ENCODE results near the gene PARP4. TPM values are rescaled to one million over a fixed set of nuclear protein-coding genes. Genes with fewer than 3 reads are reported as not detected.
"Not testable (repeated sequence)": the region's sequence is repeated elsewhere in the genome, so short reads cannot be mapped to it uniquely, and the experiment has no call there.

The PARP4 gene
- total and polyA plus RNA-seq, 2 experiments from 2014 or later, result 22.4 to 31.6 TPM

GRCh38 chr13:24500977-24501376 is 11.6 kb downstream of the PARP4 start:
- H3K27me3 ChIP-seq (replicated peaks; ENCODE audit: insufficient read depth), result no peaks in the 10 kb centered on the region
- peak; percentile 56 for DNase-seq
- in situ Hi-C loops (cut with MboI), result no loop called here
- no peaks in the 10 kb centered on the region for H4K20me1 ChIP-seq (ENCODE audit: insufficient read depth)
- 0 out of 2 replicates have a peak overlapping the region, but pooled peaks have one; percentile 19 for H2AFZ ChIP-seq
- H3K36me3 ChIP-seq (ENCODE audit: low read depth), result peaks cover 19% of the 10 kb centered on the region; the same call in 1 of the 2 replicates
- peaks cover 36% of the 10 kb centered on the region for H3K79me2 ChIP-seq (ENCODE audit: insufficient read depth)
- H3K4me2 ChIP-seq (ENCODE audit: unreplicated experiment), result peak overlapping the region; percentile 9
- peak overlapping the region; percentile 31 for H3K27ac ChIP-seq
- peaks cover 29% of the 10 kb centered on the region for H3F3A ChIP-seq (ENCODE audit: insufficient read depth)
- H3K4me3 ChIP-seq, result no peak overlapping the region
- no peaks in the 10 kb centered on the region for H3K9me2 ChIP-seq (ENCODE audit: insufficient read depth)
- H3K4me1 ChIP-seq (ENCODE audit: insufficient read depth), result peaks cover 25% of the 10 kb centered on the region
- H3K9ac ChIP-seq, result peak overlapping the region; percentile 3; the same call in 1 of the 2 replicates
- TF ChIP-seq EZH2phosphoT487 (IDR thresholded peaks at IDR 0.05; ENCODE audit: insufficient read depth, low read depth), result no peak
- no peak for TF ChIP-seq EZH2 (IDR thresholded peaks at IDR 0.05; ENCODE audit: insufficient read depth, poor library complexity, severe bottlenecking)
- H3K9me3 ChIP-seq (ENCODE audit: low read depth), result no peaks in the 10 kb centered on the region
- 16% methylated on average over 2 of the region's 2 CpGs for WGBS, 2 experiments (ENCODE audit: low coverage in 1 of 2, low lambda C conversion rate in 2 of 2, missing lambda C conversion rate in 2 of 2)

GRCh38 chr13:24497742-24498141 is 14.8 kb downstream of the PARP4 start:
- Histone ChIP-seq H3K79me2 (ENCODE audit: insufficient read depth) (peaks cover 8% of the 10 kb centered on the region), H3K4me1 (ENCODE audit: insufficient read depth) (peaks cover 17% of the 10 kb centered on the region), H4K20me1 (ENCODE audit: insufficient read depth) (no peaks in the 10 kb centered on the region), H3K36me3 (ENCODE audit: low read depth) (peaks cover 43% of the 10 kb centered on the region; the same call in 1 of the 2 replicates), H3K9me2 (ENCODE audit: insufficient read depth) (no peaks in the 10 kb centered on the region), H3K9me3 (ENCODE audit: low read depth) (no peaks in the 10 kb centered on the region), H3K4me3 (no peak overlapping the region), H2AFZ (no peak overlapping the region), H3K4me2 (ENCODE audit: unreplicated experiment) (no peak overlapping the region), H3K27ac (no peak overlapping the region), H3F3A (ENCODE audit: insufficient read depth) (peaks cover 17% of the 10 kb centered on the region; the same call in 1 of the 2 replicates), H3K9ac (no peak overlapping the region), H3K27me3 (replicated peaks; ENCODE audit: insufficient read depth) (no peaks in the 10 kb centered on the region)
- in situ Hi-C loops (cut with MboI), result no loop called here
- WGBS, 2 experiments (ENCODE audit: low coverage in 1 of 2, low lambda C conversion rate in 2 of 2, missing lambda C conversion rate in 2 of 2), result 97 to 100% methylated on average over 1 of the region's 1 CpG
- TF ChIP-seq EZH2phosphoT487 (IDR thresholded peaks at IDR 0.05; ENCODE audit: insufficient read depth, low read depth) (no peak), EZH2 (IDR thresholded peaks at IDR 0.05; ENCODE audit: insufficient read depth, poor library complexity, severe bottlenecking) (no peak)
- no peak for DNase-seq

GRCh38 chr13:24496295-24496694 is 16.3 kb downstream of the PARP4 start:
- H3K4me1 ChIP-seq (ENCODE audit: insufficient read depth); H2AFZ ChIP-seq; H3K27ac ChIP-seq; DNase-seq; H3K9ac ChIP-seq; H3K4me3 ChIP-seq; in situ Hi-C loops (cut with MboI); H4K20me1 ChIP-seq (ENCODE audit: insufficient read depth); H3K9me3 ChIP-seq (ENCODE audit: low read depth); H3K27me3 ChIP-seq (replicated peaks; ENCODE audit: insufficient read depth); H3K9me2 ChIP-seq (ENCODE audit: insufficient read depth); H3F3A ChIP-seq (ENCODE audit: insufficient read depth); H3K4me2 ChIP-seq (ENCODE audit: unreplicated experiment); H3K79me2 ChIP-seq (ENCODE audit: insufficient read depth): not testable (repeated sequence)
- peaks cover 56% of the 10 kb centered on the region for H3K36me3 ChIP-seq (ENCODE audit: low read depth)
- 64 to 73% methylated on average over 2 of the region's 2 CpGs for WGBS, 2 experiments (ENCODE audit: low coverage in 1 of 2, low lambda C conversion rate in 2 of 2, missing lambda C conversion rate in 2 of 2)

GRCh38 chr13:24495151-24495729 is 17.3 kb downstream of the PARP4 start:
- Histone ChIP-seq H3F3A (ENCODE audit: insufficient read depth) (no peaks in the 10 kb centered on the region), H3K9me3 (ENCODE audit: low read depth) (no peaks in the 10 kb centered on the region), H3K36me3 (ENCODE audit: low read depth) (peaks cover 57% of the 10 kb centered on the region), H3K4me1 (ENCODE audit: insufficient read depth) (no peaks in the 10 kb centered on the region), H4K20me1 (ENCODE audit: insufficient read depth) (no peaks in the 10 kb centered on the region), H3K27ac (no peak overlapping the region), H3K9ac (no peak overlapping the region), H3K27me3 (replicated peaks; ENCODE audit: insufficient read depth) (no peaks in the 10 kb centered on the region), H2AFZ (no peak overlapping the region), H3K4me3 (no peak overlapping the region), H3K4me2 (ENCODE audit: unreplicated experiment) (no peak overlapping the region), H3K9me2 (ENCODE audit: insufficient read depth) (no peaks in the 10 kb centered on the region), H3K79me2 (ENCODE audit: insufficient read depth) (no peaks in the 10 kb centered on the region; the same call in 1 of the 2 replicates)
- in situ Hi-C loops (cut with MboI), result no loop called here
- no peak for DNase-seq
- TF ChIP-seq EZH2phosphoT487 (IDR thresholded peaks at IDR 0.05; ENCODE audit: insufficient read depth, low read depth) (no peak), EZH2 (IDR thresholded peaks at IDR 0.05; ENCODE audit: insufficient read depth, poor library complexity, severe bottlenecking) (no peak)
- 94 to 97% methylated on average over 3 of the region's 3 CpGs for WGBS, 2 experiments (ENCODE audit: low coverage in 1 of 2, low lambda C conversion rate in 2 of 2, missing lambda C conversion rate in 2 of 2)

GRCh38 chr13:24493356-24493755 is 19.2 kb downstream of the PARP4 start:
- H3K4me3 ChIP-seq, result no peak overlapping the region
- no peak overlapping the region for H3K27ac ChIP-seq
- H3K36me3 ChIP-seq (ENCODE audit: low read depth), result peaks cover 59% of the 10 kb centered on the region
- WGBS, 2 experiments (ENCODE audit: low coverage in 1 of 2, low lambda C conversion rate in 2 of 2, missing lambda C conversion rate in 2 of 2), result 93 to 96% methylated on average over 6 of the region's 6 CpGs
- no peak for DNase-seq
- no peaks in the 10 kb centered on the region for H3F3A ChIP-seq (ENCODE audit: insufficient read depth)
- H3K4me1 ChIP-seq (ENCODE audit: insufficient read depth), result no peaks in the 10 kb centered on the region
- H3K9me2 ChIP-seq (ENCODE audit: insufficient read depth), result no peaks in the 10 kb centered on the region
- H3K27me3 ChIP-seq (replicated peaks; ENCODE audit: insufficient read depth), result no peaks in the 10 kb centered on the region
- no peaks in the 10 kb centered on the region for H3K79me2 ChIP-seq (ENCODE audit: insufficient read depth)
- TF ChIP-seq EZH2phosphoT487 (IDR thresholded peaks at IDR 0.05; ENCODE audit: insufficient read depth, low read depth), result no peak
- TF ChIP-seq EZH2 (IDR thresholded peaks at IDR 0.05; ENCODE audit: insufficient read depth, poor library complexity, severe bottlenecking), result no peak
- in situ Hi-C loops (cut with MboI), result no loop called here
- H3K4me2 ChIP-seq (ENCODE audit: unreplicated experiment), result no peak overlapping the region
- no peaks in the 10 kb centered on the region for H4K20me1 ChIP-seq (ENCODE audit: insufficient read depth)
- no peak overlapping the region for H2AFZ ChIP-seq
- H3K9me3 ChIP-seq (ENCODE audit: low read depth), result no peaks in the 10 kb centered on the region
- no peak overlapping the region for H3K9ac ChIP-seq
